K562 (cell line): ENCODE results near the gene STUB1. TPM values are rescaled to one million over a fixed set of nuclear protein-coding genes. Genes with fewer than 3 reads are reported as not detected.
A peak's percentile ranks its signal among the peaks of the same experiment; 100 is the strongest.

ENCODE experiments used
- CTBP1 ChIP-seq: fragments of 450-650 bp; IDR thresholded peaks from 2 replicates; pipeline ENCODE4 v1.6.1; 2016; ENCODE audit warnings: borderline replicate concordance
- KDM5B ChIP-seq: fragments of 200-600 bp; sonication (generic); IDR thresholded peaks from 2 replicates; pipeline ENCODE4 v1.6.1; 2012; ENCODE audit warnings: low read depth, mild to moderate bottlenecking, moderate library complexity, low read length, control low read depth, inconsistent platforms; ENCODE audit not compliant: insufficient replicate concordance
- MGA ChIP-seq: fragments of 450-650 bp; IDR thresholded peaks from 2 replicates; pipeline ENCODE4 v1.6.1; 2016; ENCODE audit warnings: mild to moderate bottlenecking, moderate library complexity
- NONO ChIP-seq, 2 experiments: fragments of 200-400 bp in 1 of 2; fragments of 450-650 bp in 1 of 2; formaldehyde crosslinking in 1 of 2; IDR thresholded peaks; 2 replicates each; pipeline ENCODE4 v1.6.1; 2017; ENCODE audit warnings: low read depth in 2 of 2, mild to moderate bottlenecking in 2 of 2, moderate library complexity in 2 of 2, low read length in 1 of 2
- NRF1 ChIP-seq, 2 experiments: fragments of 450-650 bp; IDR thresholded peaks in 1 of 2; conservative IDR thresholded peaks in 1 of 2; 2 replicates each; pipeline ENCODE4 v1.6.1; 2014; ENCODE audit warnings: mild to moderate bottlenecking in 2 of 2
- polyA plus RNA-seq, 8 experiments: library from polyadenylated mRNA; depleted of rRNA in 4 of 8; stranded (reverse) in 5 of 8; unstranded in 3 of 8; fragments of >200 nt; fragmentation: Nextera tagmentation in 2 of 8; fragmentation: Illumina TruSeq in 1 of 8; extraction: Ambion mirVana in 2 of 8; extraction: Trizol in 1 of 8; gene quantifications; 2 replicates each; pipeline versions ENCODE4 v1.2.1 to v1.2.3, GENCODE V29; 2011 to 2014; ENCODE audit warnings: inconsistent platforms in 1 of 8, missing spikeins in 1 of 8
- total RNA-seq, 7 experiments: library from RNA; depleted of rRNA in 6 of 7; stranded (reverse); fragments of >200 nt in 6 of 7; fragmentation: Illumina TruSeq in 2 of 7; extraction: Trizol in 2 of 7; gene quantifications; 2 replicates each; pipeline versions ENCODE4 v1.2.1 to v1.2.3, GENCODE V29; 2011 to 2021; ENCODE audit warnings: low replicate concordance in 1 of 7
- TF ChIP-seq, protein P1 (sequence below): fragments of 250-450 bp; sonication (Bioruptor Pico); IDR thresholded peaks from 2 replicates; pipeline ENCODE4 v1.4.0; 2020; ENCODE audit warnings: borderline replicate concordance

Gene STUB1
- total and polyA plus RNA-seq, 9 of the 15 experiments (the other 6 are each of a cell fraction or from before 2014, with no cell fraction given), result 10.6 to 251 (median 152) TPM

DNA sequence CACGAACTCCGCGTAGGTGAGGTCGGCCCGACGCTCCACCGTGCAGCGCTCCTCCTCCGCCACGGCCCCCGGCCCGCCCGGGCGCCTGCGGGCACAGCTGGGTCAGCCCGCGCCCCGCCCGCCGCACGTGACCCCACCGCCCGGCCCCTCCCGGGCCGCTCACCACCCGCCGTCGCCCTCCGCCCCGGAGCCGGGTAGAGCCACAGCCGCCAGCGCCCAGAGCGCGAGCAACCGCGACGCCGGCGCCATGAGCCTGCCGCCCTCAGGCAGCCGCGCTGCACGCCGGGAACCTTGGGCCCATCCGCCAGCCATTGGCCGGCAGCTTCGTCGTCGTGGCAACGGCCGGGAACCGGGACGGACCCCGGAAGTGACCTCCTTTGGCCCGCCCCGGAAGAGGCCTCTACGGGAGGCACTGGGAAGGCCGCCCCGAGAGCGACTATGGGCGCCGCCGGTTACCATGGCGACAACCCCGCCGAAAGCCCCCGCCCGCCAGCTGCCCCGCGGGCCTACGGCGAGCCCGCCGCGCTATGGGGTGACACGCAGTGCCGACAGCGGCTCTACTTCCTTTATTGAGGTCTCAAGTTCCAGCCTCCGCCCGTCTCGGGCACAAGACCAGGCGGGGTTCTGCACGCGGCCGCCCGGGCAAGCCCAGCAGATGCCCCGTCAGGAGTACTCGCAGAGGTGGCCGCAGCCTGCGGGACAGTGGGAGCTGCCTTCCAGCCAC is 4.0 kb downstream of the STUB1 start, which contains the start of gene JMJD8 (continued):
- TF ChIP-seq MGA (peak; percentile 63), KDM5B (peak; percentile 72), NRF1 (conservative IDR thresholded peaks at IDR 0.05 in 1 of 2, IDR thresholded peaks at IDR 0.05 in 1 of 2) (peak in 1 of 2 experiments; percentile 39; a peak in 2 of 4 replicates), NONO (IDR thresholded peaks at IDR 0.05; ENCODE audit: low read depth in 2 of 2, low read length in 1 of 2) (peak; percentile 70 to 86; a peak in 3 of 4 replicates), CTBP1 (0 out of 2 replicates have a peak, but pooled peaks have one; percentile 29)
- TF ChIP-seq, protein P1, sequence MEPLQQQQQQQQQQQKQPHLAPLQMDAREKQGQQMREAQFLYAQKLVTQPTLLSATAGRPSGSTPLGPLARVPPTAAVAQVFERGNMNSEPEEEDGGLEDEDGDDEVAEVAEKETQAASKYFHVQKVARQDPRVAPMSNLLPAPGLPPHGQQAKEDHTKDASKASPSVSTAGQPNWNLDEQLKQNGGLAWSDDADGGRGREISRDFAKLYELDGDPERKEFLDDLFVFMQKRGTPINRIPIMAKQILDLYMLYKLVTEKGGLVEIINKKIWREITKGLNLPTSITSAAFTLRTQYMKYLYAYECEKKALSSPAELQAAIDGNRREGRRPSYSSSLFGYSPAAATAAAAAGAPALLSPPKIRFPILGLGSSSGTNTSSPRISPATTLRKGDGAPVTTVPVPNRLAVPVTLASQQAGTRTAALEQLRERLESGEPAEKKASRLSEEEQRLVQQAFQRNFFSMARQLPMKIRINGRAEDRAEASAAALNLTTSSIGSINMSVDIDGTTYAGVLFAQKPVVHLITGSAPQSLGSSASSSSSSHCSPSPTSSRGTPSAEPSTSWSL (CRISPR knock-in tag), result no peak
